HG02884 (cell line): Measurements from ENCODE around the gene MEIS3.

Source experiments
- ATAC-seq: cut with Tn5 transposase; IDR thresholded peaks from one replicate; pipeline ENCODE4 v1.9.1; 2021; ENCODE audit warnings: mild to moderate bottlenecking, moderate library complexity; ENCODE audit not compliant: unreplicated experiment

The MEIS3 gene

GRCh38 chr19:47435883-47436417 lies 16.6 kb upstream of the MEIS3 start:
- no peak for ATAC-seq

- no peak for ATAC-seq
These were observed 15.9 kb upstream of the MEIS3 start for GRCh38 chr19:47435196-47435595.

GRCh38 chr19:47434088-47434487 lies 14.8 kb upstream of the MEIS3 start:
- no peak for ATAC-seq

GRCh38 chr19:47433121-47433520 lies 13.8 kb upstream of the MEIS3 start:
- no peak for ATAC-seq

- ATAC-seq, result no peak
These were observed 13.2 kb upstream of the MEIS3 start for GRCh38 chr19:47432499-47432898.

GRCh38 chr19:47432091-47432490 lies 12.8 kb upstream of the MEIS3 start:
- no peak for ATAC-seq

GRCh38 chr19:47430041-47430802 lies 10.9 kb upstream of the MEIS3 start:
- no peak for ATAC-seq

GRCh38 chr19:47429140-47429793 lies 9.9 kb upstream of the MEIS3 start:
- no peak for ATAC-seq

GRCh38 chr19:47428177-47428894 lies 9.0 kb upstream of the MEIS3 start:
- no peak for ATAC-seq

- ATAC-seq, result no peak
These were observed 8.2 kb upstream of the MEIS3 start for GRCh38 chr19:47427241-47428176.

- ATAC-seq, result no peak
These were observed 4.0 kb upstream of the MEIS3 start for GRCh38 chr19:47423203-47423882.

GRCh38 chr19:47422417-47423163 lies 3.3 kb upstream of the MEIS3 start:
- ATAC-seq, result no peak

GRCh38 chr19:47421844-47422395 lies 2.6 kb upstream of the MEIS3 start:
- no peak for ATAC-seq

GRCh38 chr19:47421244-47421786 lies 2.0 kb upstream of the MEIS3 start:
- no peak for ATAC-seq

GRCh38 chr19:47419789-47420188 lies 462 bp upstream of the MEIS3 start:
- ATAC-seq, result no peak

- no peak for ATAC-seq
These were observed 666 bp downstream of the MEIS3 start for GRCh38 chr19:47418692-47419029.

- no peak for ATAC-seq
These were observed 1.3 kb downstream of the MEIS3 start for GRCh38 chr19:47417746-47418691.
